ENCODE data around the gene TRIM54. TPM values are rescaled to one million over a fixed set of nuclear protein-coding genes. Genes with fewer than 3 reads are reported as not detected.

Gene TRIM54, protein sequence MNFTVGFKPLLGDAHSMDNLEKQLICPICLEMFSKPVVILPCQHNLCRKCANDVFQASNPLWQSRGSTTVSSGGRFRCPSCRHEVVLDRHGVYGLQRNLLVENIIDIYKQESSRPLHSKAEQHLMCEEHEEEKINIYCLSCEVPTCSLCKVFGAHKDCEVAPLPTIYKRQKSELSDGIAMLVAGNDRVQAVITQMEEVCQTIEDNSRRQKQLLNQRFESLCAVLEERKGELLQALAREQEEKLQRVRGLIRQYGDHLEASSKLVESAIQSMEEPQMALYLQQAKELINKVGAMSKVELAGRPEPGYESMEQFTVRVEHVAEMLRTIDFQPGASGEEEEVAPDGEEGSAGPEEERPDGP
- 0.72 TPM for polyA plus RNA-seq (2013, experiment 1 of 2)
- polyA plus RNA-seq (2013, experiment 2 of 2): 0.59 TPM

DNA sequence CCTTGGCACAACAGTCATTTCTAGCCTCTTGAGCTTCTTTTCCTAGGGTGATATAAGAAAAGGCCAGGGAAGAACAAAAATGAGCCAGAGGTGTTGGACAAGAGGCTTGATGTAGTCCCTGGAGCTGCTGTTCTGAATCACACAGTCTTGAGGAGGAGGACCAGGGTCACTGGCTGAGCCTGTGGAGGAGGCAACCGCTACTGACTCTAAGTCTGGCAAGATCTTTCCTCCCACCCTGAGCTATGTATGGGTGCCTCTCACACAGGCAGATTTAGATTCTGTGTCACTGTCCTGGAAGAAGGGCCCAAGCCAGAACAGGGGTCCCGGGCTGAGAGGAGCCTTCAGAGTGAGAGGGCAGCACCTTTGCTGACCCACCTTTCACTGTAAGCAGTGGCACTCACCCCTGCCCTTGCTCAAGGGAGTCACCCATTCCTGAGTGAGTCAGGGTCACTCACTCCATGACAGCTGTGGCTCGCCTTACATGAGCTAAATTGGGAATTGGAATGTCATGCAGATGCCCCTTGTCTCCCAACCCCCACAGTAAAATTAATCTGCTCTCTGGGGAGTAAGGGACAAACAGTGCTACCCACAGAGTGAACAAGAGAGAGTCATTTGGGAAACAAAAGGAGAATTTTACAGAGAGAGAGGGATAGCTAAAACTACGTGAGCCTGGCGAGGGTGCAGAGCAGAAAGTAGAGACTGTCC is at the start of gene TRIM54:
TSS of gene TRIM54 (plus strand) at position 575 of the 705 bp plus-strand sequence. CDS start 303 bp downstream, outside the sequence.
- no peaks in the 10 kb centered on the region for H3K36me3 ChIP-seq (ENCODE audit: control insufficient read depth, insufficient read depth, low read length)
- H3K79me1 ChIP-seq (ENCODE audit: low read length): no peaks in the 10 kb centered on the region
- H3K4ac ChIP-seq (ENCODE audit: low read depth, low read length): no peak within 1 kb of the TSS
- no peak within 1 kb of the TSS for H3K4me2 ChIP-seq (ENCODE audit: low read length)
- H2AK5ac ChIP-seq (ENCODE audit: low read length): no peak within 1 kb of the TSS
- H3K4me1 ChIP-seq (ENCODE audit: control insufficient read depth, low read depth, low read length): peaks cover 11% of the 10 kb centered on the region
- no peak within 1 kb of the TSS for H3K4me3 ChIP-seq (ENCODE audit: low read length)
- H2BK15ac ChIP-seq (replicated peaks; ENCODE audit: low read depth): no peak within 1 kb of the TSS
- H3K79me2 ChIP-seq (ENCODE audit: control insufficient read depth, insufficient read depth, low read length): no peaks in the 10 kb centered on the region
- H3K18ac ChIP-seq (ENCODE audit: low read length): no peak within 1 kb of the TSS
- no CpG with 5 or more reads among the region's 5 CpGs for WGBS (ENCODE audit: extremely low coverage, insufficient coverage, low lambda C conversion rate)
- no peak within 1 kb of the TSS for H3K23ac ChIP-seq (ENCODE audit: low read length)
- H4K8ac ChIP-seq (ENCODE audit: low read depth, low read length): no peak within 1 kb of the TSS
- H3K27ac ChIP-seq (ENCODE audit: low read depth, low read length): no peak within 1 kb of the TSS
- no peak within 1 kb of the TSS for H2BK5ac ChIP-seq (ENCODE audit: low read length)
- DNase-seq: peak; percentile 61
- no peak within 1 kb of the TSS for H3K9ac ChIP-seq (ENCODE audit: low read length)
- H4K5ac ChIP-seq (ENCODE audit: low read length): peak within 1 kb of the TSS; percentile 81
- H3K27me3 ChIP-seq (ENCODE audit: insufficient read depth, low read length, poor library complexity): no peaks in the 10 kb centered on the region
- H2BK120ac ChIP-seq (ENCODE audit: low read depth, low read length): no peak within 1 kb of the TSS
- peak within 1 kb of the TSS; percentile 72 for H3K56ac ChIP-seq (ENCODE audit: low read length)

DNA sequence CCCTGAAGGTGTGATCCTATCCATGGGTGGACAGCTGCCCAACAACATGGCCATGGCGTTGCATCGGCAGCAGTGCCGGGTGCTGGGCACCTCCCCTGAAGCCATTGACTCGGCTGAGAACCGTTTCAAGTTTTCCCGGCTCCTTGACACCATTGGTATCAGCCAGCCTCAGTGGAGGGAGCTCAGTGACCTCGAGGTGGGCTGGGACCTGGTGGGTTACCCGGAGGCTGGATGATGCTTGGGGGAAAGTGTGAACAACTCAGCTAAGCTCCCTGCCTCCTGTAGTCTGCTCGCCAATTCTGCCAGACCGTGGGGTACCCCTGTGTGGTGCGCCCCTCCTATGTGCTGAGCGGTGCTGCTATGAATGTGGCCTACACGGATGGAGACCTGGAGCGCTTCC is 48.9 kb upstream of the TRIM54 start:
- Histone ChIP-seq H3K4me3 (ENCODE audit: low read length) (no peak overlapping the region), H2AK5ac (ENCODE audit: low read length) (no peak overlapping the region), H2BK5ac (ENCODE audit: low read length) (no peak overlapping the region), H4K5ac (ENCODE audit: low read length) (no peak overlapping the region), H3K36me3 (ENCODE audit: control insufficient read depth, insufficient read depth, low read length) (peaks cover 51% of the 10 kb centered on the region), H3K79me1 (ENCODE audit: low read length) (no peaks in the 10 kb centered on the region), H3K4me1 (ENCODE audit: control insufficient read depth, low read depth, low read length) (no peaks in the 10 kb centered on the region), H3K79me2 (ENCODE audit: control insufficient read depth, insufficient read depth, low read length) (no peaks in the 10 kb centered on the region), H2BK15ac (replicated peaks; ENCODE audit: low read depth) (no peak overlapping the region), H3K27me3 (ENCODE audit: insufficient read depth, low read length, poor library complexity) (no peaks in the 10 kb centered on the region), H4K8ac (ENCODE audit: low read depth, low read length) (no peak overlapping the region), H3K9ac (ENCODE audit: low read length) (no peak overlapping the region), H3K4me2 (ENCODE audit: low read length) (no peak overlapping the region), H3K56ac (ENCODE audit: low read length) (no peak overlapping the region), H3K4ac (ENCODE audit: low read depth, low read length) (no peak overlapping the region), H3K27ac (ENCODE audit: low read depth, low read length) (no peak overlapping the region), H2BK120ac (ENCODE audit: low read depth, low read length) (no peak overlapping the region), H3K23ac (ENCODE audit: low read length) (no peak overlapping the region), H3K18ac (ENCODE audit: low read length) (no peak overlapping the region)
- no peak for DNase-seq
- no CpG with 5 or more reads among the region's 14 CpGs for WGBS (ENCODE audit: extremely low coverage, insufficient coverage, low lambda C conversion rate)

DNA sequence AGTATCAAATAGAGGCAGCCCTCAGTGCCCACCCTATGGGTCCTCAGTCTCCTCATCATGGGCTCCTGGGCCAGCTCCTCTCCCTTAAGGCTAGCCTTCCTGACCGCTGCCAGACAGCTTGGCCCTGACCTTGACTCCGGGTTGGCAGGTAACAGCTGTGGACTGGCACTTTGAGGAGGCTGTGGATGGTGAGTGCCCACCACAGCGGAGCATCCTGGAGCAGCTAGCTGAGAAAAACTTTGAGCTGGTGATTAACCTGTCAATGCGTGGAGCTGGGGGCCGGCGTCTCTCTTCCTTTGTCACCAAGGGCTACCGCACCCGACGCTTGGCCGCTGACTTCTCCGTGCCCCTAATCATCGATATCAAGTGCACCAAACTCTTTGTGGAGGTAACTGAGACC is 46.1 kb upstream of the TRIM54 start:
- no peak for DNase-seq
- no peak overlapping the region for H3K18ac ChIP-seq (ENCODE audit: low read length)
- no peaks in the 10 kb centered on the region for H3K79me2 ChIP-seq (ENCODE audit: control insufficient read depth, insufficient read depth, low read length)
- H3K56ac ChIP-seq (ENCODE audit: low read length): no peak overlapping the region
- H3K27ac ChIP-seq (ENCODE audit: low read depth, low read length): no peak overlapping the region
- H3K4ac ChIP-seq (ENCODE audit: low read depth, low read length): no peak overlapping the region
- no peak overlapping the region for H4K8ac ChIP-seq (ENCODE audit: low read depth, low read length)
- no peak overlapping the region for H3K9ac ChIP-seq (ENCODE audit: low read length)
- H4K5ac ChIP-seq (ENCODE audit: low read length): no peak overlapping the region
- no peak overlapping the region for H3K4me2 ChIP-seq (ENCODE audit: low read length)
- no peaks in the 10 kb centered on the region for H3K79me1 ChIP-seq (ENCODE audit: low read length)
- WGBS (ENCODE audit: extremely low coverage, insufficient coverage, low lambda C conversion rate): no CpG with 5 or more reads among the region's 12 CpGs
- no peak overlapping the region for H2AK5ac ChIP-seq (ENCODE audit: low read length)
- no peaks in the 10 kb centered on the region for H3K4me1 ChIP-seq (ENCODE audit: control insufficient read depth, low read depth, low read length)
- H3K27me3 ChIP-seq (ENCODE audit: insufficient read depth, low read length, poor library complexity): no peaks in the 10 kb centered on the region
- H2BK120ac ChIP-seq (ENCODE audit: low read depth, low read length): no peak overlapping the region
- H3K36me3 ChIP-seq (ENCODE audit: control insufficient read depth, insufficient read depth, low read length): peaks cover 64% of the 10 kb centered on the region
- no peak overlapping the region for H3K4me3 ChIP-seq (ENCODE audit: low read length)
- H3K23ac ChIP-seq (ENCODE audit: low read length): no peak overlapping the region
- H2BK5ac ChIP-seq (ENCODE audit: low read length): no peak overlapping the region
- H2BK15ac ChIP-seq (replicated peaks; ENCODE audit: low read depth): no peak overlapping the region

DNA sequence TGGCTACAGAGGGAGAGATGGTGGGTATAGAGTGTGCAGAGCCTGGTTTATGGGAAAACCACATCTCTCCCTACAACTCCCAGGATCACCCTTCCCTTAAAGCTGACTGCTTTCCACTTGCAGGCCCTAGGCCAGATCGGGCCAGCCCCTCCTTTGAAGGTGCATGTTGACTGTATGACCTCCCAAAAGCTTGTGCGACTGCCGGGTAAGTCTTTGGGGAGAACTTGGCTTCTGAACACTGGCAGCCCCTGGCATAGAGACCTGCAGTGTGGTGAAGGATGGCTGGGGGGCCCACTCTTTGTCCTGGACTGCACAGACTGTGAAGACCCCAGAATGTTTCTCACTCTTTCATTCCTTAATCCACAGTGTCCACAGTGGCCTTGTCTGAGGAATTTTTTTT is 45.6 kb upstream of the TRIM54 start:
- Histone ChIP-seq H3K36me3 (ENCODE audit: control insufficient read depth, insufficient read depth, low read length) (peaks cover 62% of the 10 kb centered on the region), H3K9ac (ENCODE audit: low read length) (no peak overlapping the region)
- WGBS (ENCODE audit: extremely low coverage, insufficient coverage, low lambda C conversion rate): no CpG with 5 or more reads among the region's 3 CpGs

DNA sequence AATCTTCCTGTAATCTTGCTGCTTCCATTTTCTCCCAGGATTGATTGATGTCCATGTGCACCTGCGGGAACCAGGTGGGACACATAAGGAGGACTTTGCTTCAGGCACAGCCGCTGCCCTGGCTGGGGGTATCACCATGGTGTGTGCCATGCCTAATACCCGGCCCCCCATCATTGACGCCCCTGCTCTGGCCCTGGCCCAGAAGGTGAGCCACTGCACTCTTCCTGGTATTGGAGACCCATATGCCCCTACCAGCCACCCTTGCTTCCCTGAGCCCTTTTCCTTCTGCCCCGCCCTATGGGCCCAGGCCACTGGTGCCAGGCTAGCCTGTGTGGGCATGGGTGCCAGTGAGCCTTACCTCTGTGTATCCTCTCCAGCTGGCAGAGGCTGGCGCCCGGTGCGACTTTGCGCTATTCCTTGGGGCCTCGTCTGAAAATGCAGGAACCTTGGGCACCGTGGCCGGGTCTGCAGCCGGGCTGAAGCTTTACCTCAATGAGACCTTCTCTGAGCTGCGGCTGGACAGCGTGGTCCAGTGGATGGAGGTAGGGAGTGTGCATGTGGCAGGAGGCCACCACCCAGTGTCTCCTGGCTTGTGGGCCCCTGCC is 44.8 kb upstream of the TRIM54 start:
- H2BK5ac ChIP-seq (ENCODE audit: low read length): no peak overlapping the region
- H2BK15ac ChIP-seq (replicated peaks; ENCODE audit: low read depth): no peak overlapping the region
- H4K8ac ChIP-seq (ENCODE audit: low read depth, low read length): no peak overlapping the region
- H3K27ac ChIP-seq (ENCODE audit: low read depth, low read length): no peak overlapping the region
- no CpG with 5 or more reads among the region's 15 CpGs for WGBS (ENCODE audit: extremely low coverage, insufficient coverage, low lambda C conversion rate)
- H3K56ac ChIP-seq (ENCODE audit: low read length): no peak overlapping the region
- no peak overlapping the region for H3K4me2 ChIP-seq (ENCODE audit: low read length)
- H3K4me3 ChIP-seq (ENCODE audit: low read length): no peak overlapping the region
- no peaks in the 10 kb centered on the region for H3K79me1 ChIP-seq (ENCODE audit: low read length)
- no peaks in the 10 kb centered on the region for H3K79me2 ChIP-seq (ENCODE audit: control insufficient read depth, insufficient read depth, low read length)
- H3K36me3 ChIP-seq (ENCODE audit: control insufficient read depth, insufficient read depth, low read length): peaks cover 57% of the 10 kb centered on the region
- no peak overlapping the region for H3K18ac ChIP-seq (ENCODE audit: low read length)
- no peak for DNase-seq
- H3K4me1 ChIP-seq (ENCODE audit: control insufficient read depth, low read depth, low read length): no peaks in the 10 kb centered on the region
- H3K27me3 ChIP-seq (ENCODE audit: insufficient read depth, low read length, poor library complexity): no peaks in the 10 kb centered on the region
- no peak overlapping the region for H2BK120ac ChIP-seq (ENCODE audit: low read depth, low read length)
- H3K4ac ChIP-seq (ENCODE audit: low read depth, low read length): no peak overlapping the region
- no peak overlapping the region for H3K9ac ChIP-seq (ENCODE audit: low read length)
- H2AK5ac ChIP-seq (ENCODE audit: low read length): no peak overlapping the region
- no peak overlapping the region for H3K23ac ChIP-seq (ENCODE audit: low read length)
- H4K5ac ChIP-seq (ENCODE audit: low read length): no peak overlapping the region

More for the DNA sequence above, 45.6 kb upstream of the TRIM54 start:
- Histone ChIP-seq H3K56ac (ENCODE audit: low read length) (no peak overlapping the region), H2BK15ac (replicated peaks; ENCODE audit: low read depth) (no peak overlapping the region), H4K5ac (ENCODE audit: low read length) (no peak overlapping the region), H3K79me2 (ENCODE audit: control insufficient read depth, insufficient read depth, low read length) (no peaks in the 10 kb centered on the region), H3K27me3 (ENCODE audit: insufficient read depth, low read length, poor library complexity) (no peaks in the 10 kb centered on the region), H4K8ac (ENCODE audit: low read depth, low read length) (no peak overlapping the region), H3K27ac (ENCODE audit: low read depth, low read length) (no peak overlapping the region), H3K4me2 (ENCODE audit: low read length) (no peak overlapping the region), H2BK5ac (ENCODE audit: low read length) (no peak overlapping the region), H2BK120ac (ENCODE audit: low read depth, low read length) (no peak overlapping the region), H3K4ac (ENCODE audit: low read depth, low read length) (no peak overlapping the region), H3K79me1 (ENCODE audit: low read length) (no peaks in the 10 kb centered on the region), H3K4me3 (ENCODE audit: low read length) (no peak overlapping the region), H3K23ac (ENCODE audit: low read length) (no peak overlapping the region), H2AK5ac (ENCODE audit: low read length) (no peak overlapping the region), H3K18ac (ENCODE audit: low read length) (no peak overlapping the region), H3K4me1 (ENCODE audit: control insufficient read depth, low read depth, low read length) (no peaks in the 10 kb centered on the region)
- DNase-seq: no peak

Measured in mesendoderm (in vitro differentiated cells).